OCI-LY3 (cell line): ENCODE measurements around the gene ATG7.

Experiments used
- H2AFZ ChIP-seq: fragments of 200-600, 300-600 bp; shearing (Covaris generic); 2 replicates; pipeline ENCODE4 v1.6.0; 2014; ENCODE audit warnings: antibody characterized with exemption, low read depth, low read length
- H3K27ac ChIP-seq: fragments of 200-600, 300-600 bp; sonication (generic); 2 replicates; pipeline ENCODE4 v1.5.1; 2014; ENCODE audit warnings: mild to moderate bottlenecking, low read length, moderate library complexity, mixed read lengths
- H3K27me3 ChIP-seq: fragments of 200-600, 300-600 bp; sonication (generic); 2 replicates; pipeline ENCODE4 v1.6.1; 2014; ENCODE audit warnings: low read depth, low read length, mixed read lengths
- H3K36me3 ChIP-seq: fragments of 200-600, 300-600 bp; sonication (generic); replicated peaks from 2 replicates; pipeline ENCODE3; 2014; ENCODE audit warnings: low read depth, low read length, mixed read lengths
- H3K4me1 ChIP-seq: fragments of 300-600, 200-600 bp; sonication (generic); 2 replicates; pipeline ENCODE4 v1.6.1; 2014; ENCODE audit warnings: low read length, mixed read lengths
- H3K4me2 ChIP-seq: fragments of 200-600, 300-600 bp; sonication (generic); 2 replicates; pipeline ENCODE4 v1.6.1; 2014; ENCODE audit warnings: low read length, mixed read lengths
- H3K4me3 ChIP-seq: fragments of 300-600, 200-600 bp; sonication (generic); 2 replicates; pipeline ENCODE4 v1.5.1; 2014; ENCODE audit warnings: antibody characterized with exemption, mild to moderate bottlenecking, low read length, moderate library complexity
- H3K79me2 ChIP-seq: fragments of 300-600, 200-600 bp; shearing (Covaris generic); 2 replicates; pipeline ENCODE4 v1.6.1; 2014; ENCODE audit warnings: mild to moderate bottlenecking, low read length, mixed read lengths
- H3K9ac ChIP-seq: fragments of 300-600, 200-600 bp; shearing (Covaris generic); 2 replicates; pipeline ENCODE4 v1.6.0; 2014; ENCODE audit warnings: mild to moderate bottlenecking, low read length, moderate library complexity
- H3K9me3 ChIP-seq: fragments of 200-600, 300-600 bp; shearing (Covaris generic); 2 replicates; pipeline ENCODE4 v1.6.1; 2014; ENCODE audit warnings: low read length, mixed read lengths; ENCODE audit not compliant: insufficient read depth
- H4K20me1 ChIP-seq: fragments of 200-600, 300-600 bp; sonication (generic); 2 replicates; pipeline ENCODE4 v1.6.1; 2016; ENCODE audit warnings: low read length, mixed read lengths; ENCODE audit not compliant: insufficient read depth
- CTCF ChIP-seq: fragments of 200-600, 300-600 bp; sonication (generic); IDR thresholded peaks from 2 replicates; pipeline ENCODE4 v1.5.1; 2014; ENCODE audit warnings: antibody characterized with exemption, low read length, low read depth
- EZH2phosphoT487 ChIP-seq: fragments of 200-600 bp; shearing (Covaris generic); IDR thresholded peaks from 2 replicates; pipeline ENCODE4 v1.6.1; 2018; ENCODE audit warnings: antibody characterized with exemption, mixed run types, low read depth

The ATG7 gene

GRCh38 chr3:11282250-11283138, 10.3 kb downstream of the ATG7 start:
- no peaks in the 10 kb centered on the region for H3K27me3 ChIP-seq
- H3K27ac ChIP-seq: no peak overlapping the region
- H4K20me1 ChIP-seq: no peaks in the 10 kb centered on the region; the same call in 1 of the 2 replicates
- H3K4me3 ChIP-seq: no peak overlapping the region
- no peak overlapping the region for H2AFZ ChIP-seq
- no peak overlapping the region for H3K4me2 ChIP-seq
- no peaks in the 10 kb centered on the region for H3K9me3 ChIP-seq
- H3K36me3 ChIP-seq: peaks cover 16% of the 10 kb centered on the region
- H3K4me1 ChIP-seq: peaks cover under 1% of the 10 kb centered on the region; the same call in 1 of the 2 replicates
- H3K79me2 ChIP-seq: peaks cover 7% of the 10 kb centered on the region
- H3K9ac ChIP-seq: no peak overlapping the region
- no peak for TF ChIP-seq CTCF
- TF ChIP-seq EZH2phosphoT487: no peak

- no peak overlapping the region for H3K27ac ChIP-seq
Observed at GRCh38 chr3:11283139-11283475, 10.9 kb downstream of the ATG7 start.

GRCh38 chr3:11284011-11284410, 11.8 kb downstream of the ATG7 start:
- Histone ChIP-seq H3K27me3 (no peaks in the 10 kb centered on the region), H3K27ac (no peak overlapping the region), H3K36me3 (peaks cover 16% of the 10 kb centered on the region), H3K79me2 (peaks cover 2% of the 10 kb centered on the region), H3K4me3 (no peak overlapping the region), H3K4me1 (peaks cover 15% of the 10 kb centered on the region), H3K9ac (no peak overlapping the region), H3K4me2 (no peak overlapping the region), H3K9me3 (no peaks in the 10 kb centered on the region), H2AFZ (no peak overlapping the region), H4K20me1 (peaks cover 3% of the 10 kb centered on the region; the same call in 1 of the 2 replicates)
- TF ChIP-seq CTCF (no peak), EZH2phosphoT487 (no peak)

More at GRCh38 chr3:11283139-11283475, 10.9 kb downstream of the ATG7 start:
- no peaks in the 10 kb centered on the region for H3K9me3 ChIP-seq
- no peak overlapping the region for H3K4me3 ChIP-seq
- no peak overlapping the region for H2AFZ ChIP-seq
- peaks cover 16% of the 10 kb centered on the region for H3K36me3 ChIP-seq
- H3K79me2 ChIP-seq: peaks cover 7% of the 10 kb centered on the region
- no peaks in the 10 kb centered on the region for H3K27me3 ChIP-seq
- peaks cover 6% of the 10 kb centered on the region for H3K4me1 ChIP-seq
- H3K9ac ChIP-seq: no peak overlapping the region
- no peaks in the 10 kb centered on the region; the same call in 1 of the 2 replicates for H4K20me1 ChIP-seq
- H3K4me2 ChIP-seq: no peak overlapping the region
- TF ChIP-seq EZH2phosphoT487: no peak
- no peak for TF ChIP-seq CTCF

- Histone ChIP-seq H3K27me3 (no peaks in the 10 kb centered on the region), H3K36me3 (peaks cover 27% of the 10 kb centered on the region), H4K20me1 (peaks cover 13% of the 10 kb centered on the region; the same call in 1 of the 2 replicates), H2AFZ (no peak overlapping the region), H3K4me3 (no peak overlapping the region), H3K4me1 (peaks cover 30% of the 10 kb centered on the region), H3K9me3 (no peaks in the 10 kb centered on the region), H3K79me2 (peaks cover 4% of the 10 kb centered on the region; the same call in 1 of the 2 replicates), H3K9ac (no peak overlapping the region), H3K4me2 (no peak overlapping the region), H3K27ac (no peak overlapping the region)
- TF ChIP-seq CTCF: no peak
- no peak for TF ChIP-seq EZH2phosphoT487
Observed at GRCh38 chr3:11285471-11285870, 13.3 kb downstream of the ATG7 start.
